IPS-11a (cell line): ENCODE results near the gene GRM1.

Experiments
- H3K4me3 ChIP-seq: one replicate; pipeline ENCODE4 v1.5.1; 2013; ENCODE audit warnings: low read depth, low read length, control low read depth

GRM1 gene

DNA sequence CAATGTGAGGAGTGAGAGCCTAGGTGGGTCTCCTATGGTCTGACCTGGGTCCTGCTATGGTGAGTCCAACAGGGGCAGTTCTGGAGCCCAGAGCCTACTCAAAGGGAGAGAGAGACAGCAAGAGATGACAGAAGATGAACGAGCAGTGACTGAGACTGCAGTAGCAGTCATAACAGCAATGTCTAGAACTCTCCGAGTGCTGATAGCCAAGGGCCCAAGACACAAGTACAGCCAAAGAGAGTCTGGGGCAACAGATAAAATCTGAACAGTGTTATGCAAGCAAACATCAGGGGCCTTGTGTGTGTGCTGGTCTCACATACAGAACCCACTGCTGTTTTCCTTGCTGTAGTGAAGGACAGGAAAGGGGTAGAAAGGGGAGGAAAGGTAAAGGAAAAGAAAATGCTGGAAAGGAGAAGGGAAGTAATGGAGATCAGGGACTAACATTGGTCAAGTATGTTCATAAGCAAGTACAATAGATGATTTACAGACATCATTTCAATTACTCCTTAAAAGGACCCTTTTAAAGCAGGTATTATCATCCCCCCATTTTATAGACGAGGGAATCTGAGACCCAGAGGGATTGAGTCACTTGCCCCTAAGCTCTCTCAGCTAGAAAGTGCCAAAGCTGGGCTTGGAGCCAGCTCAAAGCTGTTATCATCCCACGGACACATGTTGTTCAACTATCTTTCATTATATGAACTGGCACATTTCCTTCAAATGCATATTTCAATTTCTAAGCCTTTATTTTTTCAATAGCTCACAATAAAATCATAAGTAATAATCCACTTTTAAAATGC is 332.5 kb downstream of the GRM1 start:
- H3K4me3 ChIP-seq = no peak overlapping the region

- no peak overlapping the region for H3K4me3 ChIP-seq
These were observed 335.2 kb downstream of the GRM1 start for GRCh38 chr6:146363838-146364607.

DNA sequence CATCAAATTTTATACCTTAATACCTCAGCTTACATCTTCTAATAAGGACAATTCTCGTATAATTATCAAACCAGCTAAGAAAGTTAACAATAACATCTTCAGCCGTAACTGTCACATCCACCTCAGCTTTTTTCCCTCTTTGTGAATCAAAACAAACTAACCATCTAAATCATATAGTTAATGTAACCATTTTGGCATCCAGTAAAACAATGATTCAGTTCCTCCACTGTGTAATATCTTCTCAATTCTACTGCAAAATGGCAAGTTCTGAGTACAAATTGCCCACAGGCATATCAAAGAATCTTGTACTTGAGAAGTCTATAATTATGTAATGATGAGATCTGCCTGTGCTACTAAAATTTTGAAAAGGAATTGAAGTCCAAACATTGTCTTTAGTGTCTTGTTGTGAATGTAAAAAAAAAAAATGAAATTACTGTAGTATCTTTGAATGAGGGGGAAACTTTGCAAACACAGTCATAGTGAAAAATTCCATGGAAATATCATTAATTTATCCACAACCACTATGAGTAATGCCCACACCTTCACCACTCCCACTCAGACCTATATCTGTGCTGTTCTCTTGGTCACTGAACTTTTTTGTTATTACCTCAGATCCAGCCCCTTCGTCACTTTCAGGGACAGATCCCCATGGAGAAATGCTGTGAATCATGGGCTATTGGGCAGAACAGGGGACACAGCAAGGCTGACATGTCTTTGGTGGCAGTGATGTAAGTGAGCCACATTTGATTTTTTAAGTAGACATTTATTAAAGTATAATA is 336.1 kb downstream of the GRM1 start:
- H3K4me3 ChIP-seq = no peak overlapping the region

GRCh38 chr6:146367061-146367460 is 338.2 kb downstream of the GRM1 start:
- no peak overlapping the region for H3K4me3 ChIP-seq

DNA sequence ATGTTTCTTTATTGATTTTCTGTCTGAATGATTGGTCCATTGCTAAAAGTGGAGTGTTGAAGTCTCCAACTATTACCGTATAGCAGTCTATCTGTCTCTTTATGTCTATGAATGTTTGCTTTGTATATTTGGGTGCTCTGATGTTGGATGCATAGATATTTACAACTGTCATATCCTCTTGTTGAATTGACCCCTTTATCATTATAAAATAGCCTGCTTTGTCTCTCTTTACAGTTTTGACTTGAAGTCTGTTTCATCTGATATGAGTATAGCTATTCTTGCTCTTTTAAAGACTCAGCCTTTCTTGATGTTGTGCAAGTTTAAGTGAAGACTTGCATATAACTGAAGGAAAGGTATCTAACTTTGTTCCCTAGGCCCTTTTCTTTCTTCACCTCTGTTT is 341.0 kb downstream of the GRM1 start:
- no peak overlapping the region for H3K4me3 ChIP-seq

DNA sequence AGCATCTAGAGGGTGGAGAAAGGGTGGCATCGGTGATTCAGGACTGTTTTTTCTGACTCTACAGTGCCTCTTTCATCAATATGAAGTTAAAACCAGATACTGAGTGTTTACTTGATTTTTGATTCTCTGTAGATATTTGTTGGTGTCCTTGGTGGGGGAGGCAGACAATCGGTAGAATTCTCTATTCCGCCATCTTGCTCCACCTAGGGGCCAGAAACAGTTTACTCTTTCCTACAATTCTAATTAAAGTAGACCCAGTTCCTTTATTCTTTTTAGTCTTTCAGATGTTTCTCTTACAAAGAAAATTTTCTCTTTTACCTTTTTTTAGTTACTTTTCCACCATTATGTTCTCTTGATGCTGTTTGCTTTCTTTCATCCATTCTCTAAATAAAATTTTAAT is 352.6 kb downstream of the GRM1 start:
- H3K4me3 ChIP-seq = no peak overlapping the region

DNA sequence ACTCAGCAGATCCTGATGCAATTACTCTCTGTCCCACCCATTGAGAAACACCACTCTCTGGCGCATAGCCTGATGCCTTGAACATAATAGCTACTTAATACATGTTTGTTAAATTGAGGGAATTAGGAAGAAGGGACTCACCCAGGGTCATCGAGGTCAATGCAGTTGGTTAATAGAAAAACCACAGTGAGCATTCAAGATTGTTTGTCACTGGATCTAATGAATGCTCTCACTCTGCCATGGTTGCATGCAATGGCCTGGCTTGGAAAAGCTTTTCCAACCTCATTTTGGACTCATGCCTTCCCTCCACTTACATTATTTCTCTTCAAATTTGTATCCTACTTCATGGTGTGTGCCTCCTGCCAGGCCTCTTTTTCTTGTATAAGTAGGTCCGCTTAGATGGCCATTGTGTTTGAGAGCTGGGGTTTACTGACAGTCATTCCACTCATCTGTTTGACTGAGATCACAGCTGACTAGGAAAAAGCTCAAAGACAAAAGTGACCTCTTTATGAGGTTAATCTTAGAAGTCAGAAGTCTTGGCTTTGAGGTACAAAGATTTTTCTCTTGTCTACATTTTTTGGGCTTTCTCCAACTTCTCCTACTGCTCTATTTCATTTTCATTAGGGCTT is 360.0 kb downstream of the GRM1 start:
- no peak overlapping the region for H3K4me3 ChIP-seq

GRCh38 chr6:146389740-146390139 is 360.9 kb downstream of the GRM1 start:
- no peak overlapping the region for H3K4me3 ChIP-seq

GRCh38 chr6:146397638-146398037 is 368.8 kb downstream of the GRM1 start:
- H3K4me3 ChIP-seq = no peak overlapping the region

DNA sequence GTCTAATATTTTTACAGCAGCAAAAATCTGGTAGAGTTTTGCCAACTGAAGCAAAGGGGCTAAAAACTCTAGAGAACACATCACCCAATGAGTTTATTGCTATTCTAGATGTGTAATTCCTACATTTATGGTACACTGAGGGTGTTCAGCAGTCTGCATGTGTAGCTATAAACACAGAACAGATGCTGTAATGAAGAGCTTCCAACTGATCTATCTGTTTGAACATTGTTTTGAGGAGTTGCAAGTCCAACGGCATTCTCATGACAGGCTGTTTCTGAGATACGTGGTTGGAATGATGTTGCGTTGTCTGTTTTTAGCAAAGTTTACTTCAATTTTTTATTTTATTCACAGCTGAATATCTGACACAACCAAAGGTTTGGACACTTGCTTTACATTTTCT is 373.6 kb downstream of the GRM1 start:
- no peak overlapping the region for H3K4me3 ChIP-seq

DNA sequence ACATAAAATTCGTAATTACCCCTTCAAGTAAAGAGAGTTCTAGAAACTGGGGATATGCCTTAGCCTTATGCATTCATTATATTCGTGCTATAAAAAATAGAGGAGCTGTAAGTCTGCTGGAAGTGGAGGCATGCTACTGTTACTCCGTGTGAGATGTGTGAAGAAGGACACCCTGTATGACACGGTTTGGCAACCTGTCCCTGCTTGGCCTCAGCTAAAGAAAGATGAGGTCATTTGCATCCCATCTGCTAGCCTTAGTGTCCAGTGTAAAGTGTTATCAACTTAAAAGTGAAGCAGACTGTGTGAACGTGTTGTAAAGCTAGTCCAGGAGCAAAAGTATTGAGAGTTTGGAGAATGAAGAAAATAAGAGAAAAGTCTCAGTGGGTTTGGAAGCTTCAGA is 379.7 kb downstream of the GRM1 start:
- no peak overlapping the region for H3K4me3 ChIP-seq

DNA sequence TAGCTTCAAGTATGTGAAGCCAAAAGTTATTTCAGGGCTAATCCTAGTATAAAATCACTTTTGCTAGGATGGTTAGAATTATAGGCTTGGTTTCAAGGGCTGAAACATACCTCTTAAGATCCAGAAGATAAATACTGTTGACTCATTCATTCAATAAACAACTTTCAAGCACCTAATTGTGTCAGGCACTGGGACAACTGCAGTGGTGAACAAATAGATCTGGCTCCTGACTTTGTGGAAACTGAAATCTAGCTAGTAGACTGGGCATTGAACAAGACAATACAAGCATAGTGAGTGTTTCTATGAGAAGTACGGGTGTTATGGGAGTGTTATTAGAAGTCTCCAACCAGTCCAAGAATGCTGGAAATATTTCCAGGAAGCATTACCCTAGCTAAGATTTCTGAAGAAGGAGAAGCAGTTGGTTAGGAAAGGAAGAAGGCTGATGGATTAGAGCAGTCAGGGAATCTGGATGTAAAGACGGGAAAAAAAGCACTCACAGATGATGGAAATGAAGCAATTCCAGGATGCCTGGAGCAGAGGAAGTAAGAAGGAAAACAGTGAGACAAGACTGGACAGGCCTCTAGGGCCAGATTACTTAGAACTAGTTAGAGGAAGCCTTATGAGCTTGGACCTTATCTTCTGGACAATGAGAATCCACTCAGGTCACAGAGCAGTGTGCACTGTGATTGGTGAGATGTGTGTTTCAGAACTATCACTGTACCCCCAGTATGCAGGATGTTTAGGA is 382.2 kb downstream of the GRM1 start:
- H3K4me3 ChIP-seq = no peak overlapping the region

DNA sequence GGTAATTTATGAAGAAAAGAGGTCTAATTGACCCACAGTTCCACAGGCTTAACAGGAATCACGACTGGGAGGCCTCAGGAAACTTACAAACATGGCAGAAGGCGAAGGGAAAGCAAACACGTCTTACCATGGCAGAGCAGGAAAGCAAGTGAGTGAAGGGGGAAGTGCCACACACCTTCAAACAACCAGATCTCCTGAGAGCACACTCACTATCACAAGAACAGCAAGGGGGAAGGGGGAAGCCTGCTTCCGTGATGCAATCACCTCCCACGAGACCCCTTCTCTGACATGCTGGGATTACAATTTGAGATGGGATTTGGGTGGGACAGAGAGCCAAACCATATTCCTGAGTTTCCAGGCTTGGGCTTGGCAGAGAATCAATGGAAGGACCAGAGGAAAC is 390.7 kb downstream of the GRM1 start:
- no peak overlapping the region for H3K4me3 ChIP-seq

- H3K4me3 ChIP-seq = no peak overlapping the region
These were observed 391.4 kb downstream of the GRM1 start for GRCh38 chr6:146420255-146420654.

DNA sequence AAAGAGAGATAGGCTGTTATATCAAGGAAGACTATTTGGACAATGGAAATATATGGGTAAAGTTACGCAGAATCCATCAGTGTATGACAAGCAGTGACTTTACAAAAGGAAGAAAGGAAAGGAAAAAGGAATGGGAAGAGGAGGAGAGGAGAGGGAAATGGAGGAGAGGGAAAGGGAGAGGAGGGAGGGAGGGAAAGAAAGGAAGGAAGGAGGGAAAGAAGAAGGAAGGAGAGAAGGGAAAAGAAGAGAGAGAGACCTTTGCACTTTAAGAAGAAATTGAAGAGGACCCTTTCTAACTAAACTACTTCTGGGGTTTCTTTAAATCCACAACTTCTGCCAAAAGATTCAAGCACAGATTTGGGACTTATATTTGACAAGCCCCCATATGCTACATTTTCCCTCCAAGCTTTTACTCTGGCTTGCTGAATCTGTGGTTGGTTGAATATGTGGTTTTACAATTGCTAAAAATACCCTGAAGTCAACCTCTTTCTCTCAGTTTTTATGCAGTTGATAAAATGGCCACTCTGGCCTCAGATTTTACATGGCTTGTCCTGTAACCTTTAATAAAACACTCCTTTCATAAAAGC is 394.0 kb downstream of the GRM1 start:
- H3K4me3 ChIP-seq = no peak overlapping the region

DNA sequence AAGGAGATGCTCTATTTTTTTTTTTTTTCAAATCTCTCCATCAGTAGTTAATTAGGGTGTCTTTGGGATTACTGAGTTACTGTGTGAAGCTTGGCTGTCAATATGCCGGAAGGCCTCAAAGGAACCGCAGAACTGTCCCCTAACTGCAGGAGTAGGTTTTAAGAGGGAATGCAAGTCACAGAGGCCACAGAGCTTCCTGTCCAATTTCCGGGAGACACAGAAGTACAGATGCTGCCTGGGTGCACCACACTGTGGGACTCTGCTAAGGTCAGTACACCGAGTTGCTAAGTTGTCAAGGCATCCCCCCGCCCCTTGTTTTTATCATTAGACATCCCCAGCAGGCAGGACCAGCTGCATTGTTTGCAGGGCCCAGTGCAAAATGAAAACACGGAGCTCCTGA is 394.6 kb downstream of the GRM1 start:
- H3K4me3 ChIP-seq = no peak overlapping the region

DNA sequence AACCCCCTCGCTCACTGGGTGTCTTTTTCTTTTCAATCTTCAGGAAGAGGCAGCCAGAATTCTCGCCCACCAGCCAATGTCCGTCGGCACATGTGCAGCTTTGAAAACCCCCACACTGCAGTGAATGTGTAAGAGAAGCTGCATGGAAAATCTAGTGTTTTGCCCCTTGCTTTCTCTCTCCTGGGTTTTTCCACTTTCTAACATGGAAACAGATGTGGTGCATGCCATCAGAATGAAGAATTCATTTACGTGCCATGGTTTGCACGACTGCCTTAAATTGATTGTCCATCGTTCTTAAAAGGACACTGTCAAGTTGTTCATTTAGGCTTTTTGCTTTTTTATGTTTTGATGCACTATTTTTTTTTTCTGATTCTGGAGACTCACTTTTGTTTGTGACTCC is 397.7 kb downstream of the GRM1 start:
- H3K4me3 ChIP-seq = no peak overlapping the region

DNA sequence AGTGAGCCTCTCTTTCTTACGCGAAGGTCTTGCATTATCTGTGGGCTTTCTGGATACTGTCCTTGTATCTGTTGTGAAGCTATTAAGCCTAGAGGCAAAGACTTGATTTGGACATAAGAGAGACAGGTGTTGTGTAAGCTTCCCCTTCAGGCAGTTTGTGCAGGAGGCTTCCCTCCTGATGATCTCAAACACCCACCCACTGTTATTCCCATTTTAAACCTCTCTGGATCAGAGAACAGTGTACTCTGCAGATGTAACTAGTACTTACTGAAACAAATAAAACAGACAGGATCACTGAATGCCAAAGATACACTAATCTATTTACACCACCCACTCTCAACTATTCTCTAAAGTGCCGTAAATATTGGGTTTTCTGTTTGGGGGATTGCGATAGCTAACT is 401.0 kb downstream of the GRM1 start:
- no peak overlapping the region for H3K4me3 ChIP-seq

- peak overlapping the region; percentile 60 for H3K4me3 ChIP-seq
These were observed 405.2 kb downstream of the GRM1 start for GRCh38 chr6:146433881-146434731.
